Osteoblast (primary cell): ENCODE measurements around the gene ITPR3. TPM values are rescaled to one million over a fixed set of nuclear protein-coding genes. Genes with fewer than 3 reads are reported as not detected.

ENCODE experiments used
- DNase-seq: peaks from one replicate; pipeline ENCODE4 v3.0.0; 2011; ENCODE audit warnings: low spot score, mixed read lengths; ENCODE audit not compliant: insufficient read length; ENCODE audit errors: missing footprints
- H2AFZ ChIP-seq: 2 replicates; pipeline ENCODE4 v1.6.0; 2011; ENCODE audit warnings: mild to moderate bottlenecking, low read length
- H3K27ac ChIP-seq: 2 replicates; pipeline ENCODE4 v1.5.1; 2011; ENCODE audit warnings: mild to moderate bottlenecking, low read depth, low read length, moderate library complexity
- H3K27me3 ChIP-seq: 2 replicates; pipeline ENCODE4 v1.6.0; 2012; ENCODE audit warnings: mild to moderate bottlenecking, control low read depth, inconsistent platforms, low read length, moderate library complexity; ENCODE audit not compliant: insufficient read depth
- H3K36me3 ChIP-seq: 2 replicates; pipeline ENCODE4 v1.5.1; 2011; ENCODE audit warnings: mild to moderate bottlenecking, low read length, control low read depth, moderate library complexity; ENCODE audit not compliant: insufficient read depth
- H3K4me1 ChIP-seq: 2 replicates; pipeline ENCODE4 v1.5.1; 2011; ENCODE audit warnings: mild to moderate bottlenecking, low read length, control low read depth, moderate library complexity; ENCODE audit not compliant: insufficient read depth
- H3K4me2 ChIP-seq: 2 replicates; pipeline ENCODE4 v1.6.0; 2011; ENCODE audit warnings: mild to moderate bottlenecking, low read length; ENCODE audit not compliant: insufficient read depth
- H3K4me3 ChIP-seq: fragments of 200-600 bp; sonication (generic); 3 replicates; pipeline ENCODE4 v1.5.1; 2012; ENCODE audit warnings: mild to moderate bottlenecking, low read length, inconsistent platforms; ENCODE audit not compliant: insufficient read depth
- H3K79me2 ChIP-seq: 2 replicates; pipeline ENCODE4 v1.6.0; 2012; ENCODE audit warnings: mild to moderate bottlenecking, low read length, control low read depth, inconsistent platforms; ENCODE audit not compliant: insufficient read depth
- H3K9me3 ChIP-seq: 2 replicates; pipeline ENCODE4 v1.5.1; 2011; ENCODE audit warnings: low read depth, low read length, control low read depth
- H4K20me1 ChIP-seq: 2 replicates; pipeline ENCODE4 v1.6.0; 2012; ENCODE audit warnings: mild to moderate bottlenecking, low read length, control low read depth; ENCODE audit not compliant: insufficient read depth
- total RNA-seq: library from RNA; depleted of rRNA; stranded (reverse); fragments of >200 nt; gene quantifications from 2 replicates; pipeline ENCODE4 v1.2.3, GENCODE V29; 2012
- TF ChIP-seq, protein P1 (sequence below): IDR thresholded peaks from 2 replicates; pipeline ENCODE4 v1.5.1; 2011; ENCODE audit warnings: mild to moderate bottlenecking, low read depth, low read length, moderate library complexity; ENCODE audit errors: extremely low read depth

The ITPR3 gene
- total RNA-seq, 1 donor = 46.7 TPM

DNA sequence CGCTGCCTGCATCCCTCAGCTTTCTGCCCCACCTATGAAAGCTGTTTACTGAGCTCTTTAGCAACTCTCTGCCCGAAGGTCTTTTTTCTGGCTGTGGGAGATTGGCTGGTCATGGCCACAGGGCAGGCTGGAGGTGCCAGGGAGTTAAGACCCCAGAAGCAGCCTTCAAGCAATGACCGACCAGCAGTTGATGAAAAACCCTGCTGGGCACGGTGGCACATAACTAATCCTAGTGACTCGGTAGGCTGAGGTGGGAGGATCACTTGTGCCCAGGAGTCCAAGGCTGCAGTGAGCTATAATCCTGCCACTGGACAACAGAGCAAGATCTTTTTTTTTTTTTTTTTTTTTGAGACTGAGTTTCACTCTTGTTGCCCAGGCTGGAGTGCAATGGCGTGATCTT is 20.4 kb upstream of the ITPR3 start:
- TF ChIP-seq, protein P1, sequence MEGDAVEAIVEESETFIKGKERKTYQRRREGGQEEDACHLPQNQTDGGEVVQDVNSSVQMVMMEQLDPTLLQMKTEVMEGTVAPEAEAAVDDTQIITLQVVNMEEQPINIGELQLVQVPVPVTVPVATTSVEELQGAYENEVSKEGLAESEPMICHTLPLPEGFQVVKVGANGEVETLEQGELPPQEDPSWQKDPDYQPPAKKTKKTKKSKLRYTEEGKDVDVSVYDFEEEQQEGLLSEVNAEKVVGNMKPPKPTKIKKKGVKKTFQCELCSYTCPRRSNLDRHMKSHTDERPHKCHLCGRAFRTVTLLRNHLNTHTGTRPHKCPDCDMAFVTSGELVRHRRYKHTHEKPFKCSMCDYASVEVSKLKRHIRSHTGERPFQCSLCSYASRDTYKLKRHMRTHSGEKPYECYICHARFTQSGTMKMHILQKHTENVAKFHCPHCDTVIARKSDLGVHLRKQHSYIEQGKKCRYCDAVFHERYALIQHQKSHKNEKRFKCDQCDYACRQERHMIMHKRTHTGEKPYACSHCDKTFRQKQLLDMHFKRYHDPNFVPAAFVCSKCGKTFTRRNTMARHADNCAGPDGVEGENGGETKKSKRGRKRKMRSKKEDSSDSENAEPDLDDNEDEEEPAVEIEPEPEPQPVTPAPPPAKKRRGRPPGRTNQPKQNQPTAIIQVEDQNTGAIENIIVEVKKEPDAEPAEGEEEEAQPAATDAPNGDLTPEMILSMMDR = no peak
- Histone ChIP-seq H3K9me3 (no peaks in the 10 kb centered on the region), H2AFZ (no peak overlapping the region), H3K4me3 (no peak overlapping the region), H4K20me1 (no peaks in the 10 kb centered on the region), H3K79me2 (no peaks in the 10 kb centered on the region), H3K4me1 (no peaks in the 10 kb centered on the region), H3K36me3 (no peaks in the 10 kb centered on the region), H3K27me3 (no peaks in the 10 kb centered on the region), H3K4me2 (no peak overlapping the region), H3K27ac (no peak overlapping the region)
- DNase-seq = peak; percentile 55

DNA sequence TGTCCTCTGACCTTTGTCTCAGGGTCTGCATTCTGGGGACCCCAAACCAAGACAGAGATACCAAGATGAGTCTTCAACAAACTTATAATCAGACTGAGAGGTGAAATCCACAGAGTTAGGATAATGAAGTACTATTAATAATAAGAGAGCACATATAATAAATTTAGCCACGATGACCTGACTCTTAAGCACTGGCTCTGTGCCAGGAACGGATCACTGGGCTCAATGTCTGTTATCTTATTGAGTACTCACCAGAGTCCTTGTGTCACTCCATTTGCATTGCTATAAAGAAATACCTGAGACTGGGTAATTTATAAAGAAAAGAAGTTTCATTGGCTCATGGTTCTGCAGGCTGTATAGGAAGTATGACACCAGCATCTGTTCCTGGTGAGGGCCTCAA is 18.9 kb upstream of the ITPR3 start:
- Histone ChIP-seq H3K9me3 (no peaks in the 10 kb centered on the region), H3K27me3 (no peaks in the 10 kb centered on the region), H4K20me1 (no peaks in the 10 kb centered on the region), H3K79me2 (no peaks in the 10 kb centered on the region), H3K36me3 (no peaks in the 10 kb centered on the region), H3K4me2 (no peak overlapping the region), H3K4me3 (no peak overlapping the region), H3K4me1 (no peaks in the 10 kb centered on the region), H2AFZ (no peak overlapping the region), H3K27ac (no peak overlapping the region)
- TF ChIP-seq, protein P1 = no peak
- no peak for DNase-seq

- DNase-seq = no peak
Observed at GRCh38 chr6:33604941-33605854, 15.9 kb upstream of the ITPR3 start.

DNA sequence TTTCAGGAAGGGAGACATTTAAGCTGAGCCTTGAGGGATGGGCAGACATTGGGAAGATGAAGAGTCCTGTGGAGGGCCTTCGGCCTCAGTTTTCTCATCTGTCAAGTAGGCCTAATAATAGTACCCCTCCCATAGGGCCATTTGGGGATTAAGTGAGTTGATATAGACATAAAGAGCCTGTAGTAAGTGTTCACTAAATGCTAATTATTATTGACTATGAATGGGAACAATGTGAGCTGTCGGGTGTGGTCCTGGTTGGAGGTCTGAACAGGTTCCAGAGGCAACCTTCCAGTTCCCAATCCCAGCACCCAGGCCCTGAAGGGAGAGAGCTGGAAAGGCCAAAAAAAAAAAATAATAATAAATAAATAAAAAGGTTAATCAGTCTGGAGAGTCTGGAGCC is 14.5 kb upstream of the ITPR3 start:
- H3K79me2 ChIP-seq = no peaks in the 10 kb centered on the region
- no peaks in the 10 kb centered on the region for H3K27me3 ChIP-seq
- TF ChIP-seq, protein P1 = no peak
- H3K27ac ChIP-seq = no peak overlapping the region
- no peak overlapping the region for H2AFZ ChIP-seq
- H3K36me3 ChIP-seq = no peaks in the 10 kb centered on the region
- H3K4me3 ChIP-seq = no peak overlapping the region
- H4K20me1 ChIP-seq = no peaks in the 10 kb centered on the region
- H3K4me1 ChIP-seq = peaks cover 24% of the 10 kb centered on the region
- DNase-seq = peak; percentile 32
- H3K4me2 ChIP-seq = no peak overlapping the region
- no peaks in the 10 kb centered on the region for H3K9me3 ChIP-seq

More at GRCh38 chr6:33604941-33605854, 15.9 kb upstream of the ITPR3 start:
- Histone ChIP-seq H3K36me3 (no peaks in the 10 kb centered on the region), H3K27me3 (no peaks in the 10 kb centered on the region), H3K4me1 (peaks cover 16% of the 10 kb centered on the region), H3K27ac (no peak overlapping the region), H2AFZ (no peak overlapping the region), H3K4me2 (no peak overlapping the region), H3K4me3 (no peak overlapping the region), H3K79me2 (no peaks in the 10 kb centered on the region), H3K9me3 (no peaks in the 10 kb centered on the region), H4K20me1 (no peaks in the 10 kb centered on the region)
- TF ChIP-seq, protein P1 = no peak
